VCaP (cell line): ENCODE measurements around the gene FAT3.

Experiments
- H3K27ac ChIP-seq: fragments of 450-650 bp; 2 replicates; pipeline ENCODE4 v1.5.1; 2017
- CTCF ChIP-seq: fragments of 450-650 bp; conservative IDR thresholded peaks from 2 replicates; pipeline ENCODE4 v1.5.1; 2017; ENCODE audit warnings: mild to moderate bottlenecking, moderate library complexity

FAT3 gene

DNA sequence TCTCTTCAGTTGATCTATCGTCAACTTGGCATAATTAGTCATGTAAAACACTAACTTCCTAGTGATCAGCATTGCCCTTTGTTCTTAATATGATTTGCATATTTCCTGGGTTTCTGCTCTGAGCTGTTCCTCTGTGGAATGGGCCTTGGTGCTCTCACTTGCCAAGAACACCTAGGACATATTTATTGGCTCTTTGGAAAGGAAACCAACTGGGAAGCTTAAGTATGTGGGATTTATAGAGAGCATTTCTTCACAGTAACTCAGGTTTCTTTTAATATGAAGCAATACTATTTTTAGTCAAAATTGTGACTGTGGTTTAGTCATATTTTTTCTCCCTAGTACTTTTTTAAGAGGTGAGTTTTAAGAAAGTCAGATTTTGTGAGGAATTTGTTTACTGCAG is 28.8 kb downstream of the FAT3 start:
- H3K27ac ChIP-seq = no peak overlapping the region
- no peak for TF ChIP-seq CTCF

GRCh38 chr11:92253945-92254344 is 29.3 kb downstream of the FAT3 start:
- H3K27ac ChIP-seq = no peak overlapping the region
- TF ChIP-seq CTCF = no peak

GRCh38 chr11:92257536-92257935 is 32.9 kb downstream of the FAT3 start:
- no peak overlapping the region for H3K27ac ChIP-seq
- TF ChIP-seq CTCF = no peak

DNA sequence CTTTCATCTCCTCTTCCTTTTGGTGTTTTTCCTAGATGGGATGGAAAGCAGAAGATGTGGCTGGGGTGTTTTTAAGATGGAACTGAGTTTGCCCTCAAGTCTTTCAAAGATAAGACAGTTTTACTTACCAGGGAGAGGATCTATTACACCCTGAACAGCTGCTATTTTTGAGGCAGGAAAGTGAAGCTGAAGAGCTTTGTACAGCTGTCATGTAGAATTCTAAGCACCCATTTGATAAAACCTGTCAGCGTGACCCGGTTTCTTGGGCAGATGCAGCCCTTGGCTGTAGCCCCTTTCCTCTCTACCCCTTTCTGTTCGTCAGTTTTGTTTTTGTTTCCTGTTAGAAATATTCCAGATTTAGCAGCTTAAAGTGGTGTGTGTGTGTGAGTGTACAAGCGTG is 35.2 kb downstream of the FAT3 start:
- H3K27ac ChIP-seq = no peak overlapping the region
- TF ChIP-seq CTCF = no peak

DNA sequence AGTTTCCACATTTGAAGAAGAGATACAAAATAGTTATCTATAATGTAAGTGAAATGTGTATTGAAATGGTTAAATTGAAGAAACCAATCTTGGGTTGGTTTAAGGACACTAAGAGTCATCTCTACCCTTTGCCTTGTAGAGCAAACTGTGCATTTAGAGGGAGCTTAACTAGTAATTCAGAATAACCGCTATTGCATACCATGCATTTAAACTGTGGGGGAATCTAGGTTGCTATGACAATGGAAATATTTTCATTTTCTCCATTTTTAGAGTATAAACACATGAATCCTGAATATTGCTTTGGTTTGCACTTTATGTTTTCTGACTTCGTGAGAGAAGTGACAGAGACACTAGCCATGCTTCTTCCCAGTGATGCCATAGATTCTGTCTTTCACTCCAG is 39.7 kb downstream of the FAT3 start:
- H3K27ac ChIP-seq = no peak overlapping the region
- no peak for TF ChIP-seq CTCF

DNA sequence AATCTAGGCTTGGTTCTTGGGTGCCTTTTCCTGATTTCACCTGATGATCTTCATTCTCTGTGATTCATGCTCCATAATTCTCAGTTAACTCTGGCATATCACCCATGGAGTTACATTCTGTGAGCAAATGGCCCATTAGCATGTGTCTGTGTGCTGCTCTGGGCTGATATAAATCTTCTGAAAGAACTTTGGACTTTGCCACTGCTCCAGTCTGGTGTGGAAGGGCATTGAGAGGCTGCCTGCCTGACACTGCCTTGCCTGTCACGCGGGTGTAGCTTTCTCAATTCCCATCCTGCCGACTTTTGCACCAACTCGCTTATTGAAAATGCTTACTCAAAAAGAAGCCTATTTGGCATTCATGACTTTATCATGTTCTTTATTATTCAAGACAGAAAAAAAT is 42.2 kb downstream of the FAT3 start:
- no peak overlapping the region for H3K27ac ChIP-seq
- no peak for TF ChIP-seq CTCF

DNA sequence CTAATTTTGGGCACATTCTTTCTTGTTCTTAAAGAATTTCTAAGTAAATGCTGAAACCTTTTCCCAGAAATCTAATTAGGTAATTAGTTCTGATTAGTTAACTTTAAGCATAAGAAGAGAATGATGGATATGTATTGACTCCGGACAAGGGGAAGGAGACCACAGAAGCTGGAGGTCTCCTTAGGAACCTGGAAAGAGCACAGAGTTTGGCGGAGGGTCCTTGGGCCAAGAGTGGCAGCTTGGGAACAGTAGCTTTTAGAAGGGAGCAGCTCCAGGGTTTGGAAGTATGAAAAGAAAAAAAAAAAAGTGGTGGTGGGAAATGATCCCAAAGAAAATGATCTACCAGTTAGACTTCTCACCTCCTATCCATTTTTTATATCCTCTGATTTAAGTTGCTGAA is 42.7 kb downstream of the FAT3 start:
- no peak for TF ChIP-seq CTCF

GRCh38 chr11:92267968-92268367 is 43.4 kb downstream of the FAT3 start:
- no peak for TF ChIP-seq CTCF
- no peak overlapping the region for H3K27ac ChIP-seq

More for the DNA sequence above, 42.7 kb downstream of the FAT3 start:
- no peak overlapping the region for H3K27ac ChIP-seq
